Endothelial cell (in vitro differentiated cells): ENCODE measurements around the gene CAB39. TPM values are rescaled to one million over a fixed set of nuclear protein-coding genes. Genes with fewer than 3 reads are reported as not detected.

Source experiments
- DNase-seq: peaks from one replicate; pipeline ENCODE4 v3.0.0; 2021; ENCODE audit warnings: low spot score
- H3K27ac Mint-ChIP-seq: one replicate; pipeline ENCODE4 v1.8.0; 2021; ENCODE audit warnings: mixed read lengths, inconsistent platforms; ENCODE audit not compliant: unreplicated experiment
- H3K27me3 Mint-ChIP-seq: one replicate; pipeline ENCODE4 v1.8.0; 2021; ENCODE audit warnings: mild to moderate bottlenecking, moderate library complexity, mixed read lengths, inconsistent platforms; ENCODE audit not compliant: unreplicated experiment
- H3K36me3 Mint-ChIP-seq: one replicate; pipeline ENCODE4 v1.8.0; 2021; ENCODE audit warnings: mild to moderate bottlenecking, low read depth, mixed read lengths, inconsistent platforms; ENCODE audit not compliant: unreplicated experiment
- H3K4me1 Mint-ChIP-seq: one replicate; pipeline ENCODE4 v1.8.0; 2021; ENCODE audit warnings: mild to moderate bottlenecking, mixed read lengths, inconsistent platforms; ENCODE audit not compliant: unreplicated experiment
- H3K4me3 Mint-ChIP-seq: one replicate; pipeline ENCODE4 v1.8.0; 2021; ENCODE audit warnings: mild to moderate bottlenecking, mixed read lengths, inconsistent platforms; ENCODE audit not compliant: unreplicated experiment
- H3K9me3 Mint-ChIP-seq: one replicate; pipeline ENCODE4 v1.8.0; 2021; ENCODE audit warnings: mixed read lengths, inconsistent platforms; ENCODE audit not compliant: unreplicated experiment
- CTCF ChIP-seq: fragments of 200-600 bp; sonication (generic); IDR thresholded peaks from one replicate; pipeline ENCODE4 v1.5.0; 2021; ENCODE audit warnings: antibody characterized with exemption; ENCODE audit not compliant: unreplicated experiment
- total RNA-seq: library from RNA; stranded (reverse); fragmentation: NEBNext Ultra II Directional; extraction: Animal tissue kit (Norgen Biotek cat#: 25700); gene quantifications from one replicate; pipeline ENCODE4 v1.2.1, GENCODE V29; 2021; ENCODE audit not compliant: unreplicated experiment

CAB39 gene
- total RNA-seq, 1 donor from 2014 or later: 48.7 TPM

- Mint-ChIP-seq H3K27ac (no peak overlapping the region), H3K27me3 (no peaks in the 10 kb centered on the region)
Observed at GRCh38 chr2:230737791-230738226, 25.2 kb downstream of the CAB39 start.

DNA sequence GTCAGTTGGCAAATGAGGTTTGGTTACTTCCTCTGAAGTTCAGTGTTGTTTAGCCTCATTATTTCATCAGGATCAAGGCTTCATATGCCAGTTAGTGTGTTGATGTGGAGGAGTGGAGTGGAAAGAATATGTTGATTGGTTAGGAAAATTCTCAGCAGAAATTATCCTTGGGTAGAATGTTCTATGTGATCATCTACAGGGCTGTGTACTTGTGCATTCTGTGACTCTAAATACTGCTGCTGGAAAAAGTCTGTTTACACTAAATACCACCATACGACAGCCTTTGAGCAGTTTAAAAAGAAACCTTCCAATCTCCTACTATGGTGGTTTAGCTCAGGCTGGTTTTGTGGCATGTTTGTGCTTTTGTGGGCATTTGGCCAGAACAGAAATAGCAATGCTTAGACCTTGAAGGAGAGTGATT, 25.8 kb downstream of the CAB39 start:
- Mint-ChIP-seq H3K9me3 (no peaks in the 10 kb centered on the region), H3K27me3 (no peaks in the 10 kb centered on the region), H3K4me3 (no peak overlapping the region), H3K27ac (no peak overlapping the region), H3K4me1 (peaks cover 11% of the 10 kb centered on the region), H3K36me3 (peaks cover 7% of the 10 kb centered on the region)
- TF ChIP-seq CTCF: no peak
- no peak for DNase-seq

More at GRCh38 chr2:230737791-230738226, 25.2 kb downstream of the CAB39 start:
- no peak for TF ChIP-seq CTCF
- peaks cover 6% of the 10 kb centered on the region for H3K36me3 Mint-ChIP-seq
- DNase-seq: no peak
- no peak overlapping the region for H3K4me3 Mint-ChIP-seq
- peaks cover 16% of the 10 kb centered on the region for H3K4me1 Mint-ChIP-seq
- H3K9me3 Mint-ChIP-seq: no peaks in the 10 kb centered on the region

DNA sequence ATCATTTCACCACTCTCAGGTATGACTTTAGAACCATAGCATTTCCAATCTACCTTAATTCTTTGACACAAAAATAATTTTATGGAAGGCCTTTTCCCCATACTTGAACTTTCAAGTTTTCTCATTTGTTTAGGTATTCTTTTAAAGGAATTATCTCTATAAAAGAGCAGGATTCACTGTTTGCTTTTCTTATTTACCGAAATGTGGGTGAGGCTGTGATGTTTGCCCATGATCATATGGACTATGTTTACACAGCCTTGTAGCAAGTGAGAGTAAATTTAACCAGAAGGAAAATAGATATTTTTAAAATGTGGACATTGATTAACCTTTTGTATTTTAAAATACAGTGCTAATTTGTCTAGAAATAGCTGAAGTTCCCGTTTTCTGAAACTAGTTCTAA, 26.3 kb downstream of the CAB39 start:
- DNase-seq: no peak
- Mint-ChIP-seq H3K36me3 (peaks cover 9% of the 10 kb centered on the region), H3K27me3 (no peaks in the 10 kb centered on the region), H3K9me3 (no peaks in the 10 kb centered on the region), H3K27ac (no peak overlapping the region), H3K4me1 (peaks cover 5% of the 10 kb centered on the region), H3K4me3 (no peak overlapping the region)
- no peak for TF ChIP-seq CTCF

- Mint-ChIP-seq H3K36me3 (peaks cover 9% of the 10 kb centered on the region), H3K4me3 (no peak overlapping the region), H3K27ac (no peak overlapping the region), H3K4me1 (no peaks in the 10 kb centered on the region), H3K9me3 (no peaks in the 10 kb centered on the region), H3K27me3 (no peaks in the 10 kb centered on the region)
- no peak for DNase-seq
- TF ChIP-seq CTCF: no peak
Observed at GRCh38 chr2:230739961-230740360, 27.3 kb downstream of the CAB39 start.

DNA sequence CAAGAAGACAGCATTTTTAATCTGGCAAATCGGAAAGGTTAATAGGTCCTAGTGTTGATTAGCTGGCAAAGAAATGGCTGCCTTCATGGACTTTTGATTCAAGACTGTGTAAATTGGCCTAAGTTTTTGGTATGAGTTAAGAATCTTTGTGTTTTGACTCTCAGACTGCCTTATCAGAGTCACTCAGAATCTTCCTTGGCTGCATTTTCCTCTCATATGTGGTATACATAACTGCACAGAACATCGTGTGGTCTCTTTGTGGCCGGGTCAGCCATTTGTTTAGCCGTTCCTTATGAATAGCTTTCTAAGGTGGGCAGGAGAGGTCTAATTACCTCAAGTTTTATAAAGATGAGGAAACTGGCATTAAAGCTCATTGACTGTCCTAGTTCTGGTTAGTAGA, 30.1 kb downstream of the CAB39 start:
- Mint-ChIP-seq H3K27ac (no peak overlapping the region), H3K4me3 (no peak overlapping the region), H3K4me1 (no peaks in the 10 kb centered on the region), H3K27me3 (no peaks in the 10 kb centered on the region), H3K9me3 (no peaks in the 10 kb centered on the region), H3K36me3 (peaks cover 9% of the 10 kb centered on the region)
- no peak for TF ChIP-seq CTCF
- no peak for DNase-seq
